GM12875 (cell line): ENCODE measurements around the gene SP3.
A peak's percentile ranks its signal among the peaks of the same experiment; 100 is the strongest.

Source experiments
- H3K4me3 ChIP-seq: one replicate; pipeline ENCODE4 v1.5.1; 2011; ENCODE audit warnings: low read depth, low read length, control low read depth
- TF ChIP-seq, protein P1 (sequence below): IDR thresholded peaks from 2 replicates; pipeline ENCODE4 v1.5.1; 2011; ENCODE audit warnings: low read depth, mild to moderate bottlenecking, control low read depth, inconsistent platforms, low read length, moderate library complexity, borderline replicate concordance; ENCODE audit not compliant: insufficient read depth

SP3 gene

GRCh38 chr2:173962583-173963110 lies 2.5 kb downstream of the SP3 start:
- H3K4me3 ChIP-seq = peak overlapping the region; percentile 73
- TF ChIP-seq, protein P1, sequence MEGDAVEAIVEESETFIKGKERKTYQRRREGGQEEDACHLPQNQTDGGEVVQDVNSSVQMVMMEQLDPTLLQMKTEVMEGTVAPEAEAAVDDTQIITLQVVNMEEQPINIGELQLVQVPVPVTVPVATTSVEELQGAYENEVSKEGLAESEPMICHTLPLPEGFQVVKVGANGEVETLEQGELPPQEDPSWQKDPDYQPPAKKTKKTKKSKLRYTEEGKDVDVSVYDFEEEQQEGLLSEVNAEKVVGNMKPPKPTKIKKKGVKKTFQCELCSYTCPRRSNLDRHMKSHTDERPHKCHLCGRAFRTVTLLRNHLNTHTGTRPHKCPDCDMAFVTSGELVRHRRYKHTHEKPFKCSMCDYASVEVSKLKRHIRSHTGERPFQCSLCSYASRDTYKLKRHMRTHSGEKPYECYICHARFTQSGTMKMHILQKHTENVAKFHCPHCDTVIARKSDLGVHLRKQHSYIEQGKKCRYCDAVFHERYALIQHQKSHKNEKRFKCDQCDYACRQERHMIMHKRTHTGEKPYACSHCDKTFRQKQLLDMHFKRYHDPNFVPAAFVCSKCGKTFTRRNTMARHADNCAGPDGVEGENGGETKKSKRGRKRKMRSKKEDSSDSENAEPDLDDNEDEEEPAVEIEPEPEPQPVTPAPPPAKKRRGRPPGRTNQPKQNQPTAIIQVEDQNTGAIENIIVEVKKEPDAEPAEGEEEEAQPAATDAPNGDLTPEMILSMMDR = no peak

GRCh38 chr2:173962031-173962430 lies 3.1 kb downstream of the SP3 start:
- H3K4me3 ChIP-seq = peak overlapping the region; percentile 73
- TF ChIP-seq, protein P1 = no peak

GRCh38 chr2:173961346-173961705 lies 3.8 kb downstream of the SP3 start:
- H3K4me3 ChIP-seq = no peak overlapping the region
- TF ChIP-seq, protein P1 = no peak

- TF ChIP-seq, protein P1 = no peak
- no peak overlapping the region for H3K4me3 ChIP-seq
These were observed 5.3 kb downstream of the SP3 start for GRCh38 chr2:173959909-173960308.

DNA sequence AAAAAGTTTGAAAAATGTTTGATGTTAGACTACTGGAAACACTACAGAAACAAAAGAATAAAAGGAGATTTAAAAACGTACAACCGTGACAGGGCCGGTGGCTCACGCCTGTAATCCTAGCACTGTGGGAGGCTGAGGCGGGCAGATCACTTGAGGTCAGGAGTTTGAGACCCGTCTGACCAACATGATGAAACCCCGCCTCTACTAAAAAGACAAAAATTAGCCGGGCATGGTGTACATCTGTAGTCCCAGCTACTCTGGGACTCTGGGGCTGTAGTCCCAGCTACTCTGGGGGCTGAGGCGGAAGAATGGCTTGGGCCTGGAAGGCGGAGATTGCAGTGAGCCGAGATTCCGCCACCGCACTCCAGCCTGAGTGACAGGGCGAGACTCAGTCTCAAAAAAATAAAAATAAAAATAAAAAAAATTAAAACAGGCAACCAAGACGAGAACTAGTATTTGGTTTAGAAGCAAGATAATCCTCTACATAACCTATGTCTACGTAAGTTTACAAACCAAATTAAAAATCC lies 5.8 kb downstream of the SP3 start:
- no peak overlapping the region for H3K4me3 ChIP-seq
- TF ChIP-seq, protein P1 = no peak

GRCh38 chr2:173958198-173958846 lies 6.9 kb downstream of the SP3 start:
- TF ChIP-seq, protein P1 = no peak
- H3K4me3 ChIP-seq = no peak overlapping the region

- TF ChIP-seq, protein P1 = no peak
- H3K4me3 ChIP-seq = no peak overlapping the region
These were observed 7.7 kb downstream of the SP3 start for GRCh38 chr2:173957517-173957916.
